HepG2 (cell line): ENCODE measurements around the gene NIN. TPM values are rescaled to one million over a fixed set of nuclear protein-coding genes. Genes with fewer than 3 reads are reported as not detected.

Source experiments
- ATAC-seq: fragments of 200-7000 bp; cut with Tn5 transposase; 3 replicates; pipeline ENCODE4 v1.9.1; 2020; ENCODE audit warnings: mild to moderate bottlenecking, moderate library complexity
- BruUV-seq: library from RNA; stranded (reverse); fragments of 400-500 nt; replicated peaks from 2 replicates; lab custom pipeline; 2021; lab: Mats Ljungman, UMichigan
- CTCF ChIA-PET: fragments of 300-600 bp; formaldehyde crosslinking; extraction: SDS; loops from one replicate; lab custom pipeline; 2021; ENCODE audit warnings: low total read pairs, inconsistent platforms, low intra/inter-chr PET ratio; lab: Yijun Ruan, JAX
- POLR2A ChIA-PET: fragments of 350-600 bp; sonication (Branson Sonifier 250); formaldehyde crosslinking; loops from one replicate; lab custom pipeline; 2020; ENCODE audit warnings: antibody characterized with exemption, inconsistent platforms; lab: Yijun Ruan, JAX
- DNase-seq: peaks from one replicate; pipeline ENCODE4 v3.0.0-alpha.2; 2015; ENCODE audit warnings: low spot score
- FAIRE-seq: peaks from 3 replicates; lab custom pipeline; 2011; peaks lifted over from hg19 to GRCh38; lab: Jason Lieb, UNC
- H2AFZ ChIP-seq: one replicate; pipeline ENCODE4 v1.6.1; 2011; ENCODE audit warnings: low read length, inconsistent platforms
- H3K27ac ChIP-seq: fragments of 300-600 bp; 3 replicates; pipeline ENCODE4 v1.8.0; 2011; ENCODE audit warnings: mixed run types, mild to moderate bottlenecking, mixed read lengths, low read length, inconsistent platforms; ENCODE audit not compliant: insufficient read depth; ENCODE audit errors: extremely low read length
- H3K27me3 ChIP-seq, 2 experiments: fragments of 200-600 bp in 1 of 2; 2 replicates in 1 of 2; 3 replicates in 1 of 2; pipeline versions ENCODE4 v1.6.0 to v1.8.0; 2011; ENCODE audit warnings: low read length in 2 of 2, mild to moderate bottlenecking in 2 of 2, moderate library complexity in 2 of 2, inconsistent platforms in 1 of 2; ENCODE audit not compliant: insufficient read depth in 2 of 2, control insufficient read depth in 1 of 2
- H3K36me3 ChIP-seq, 2 experiments: fragments of 200-600 bp in 1 of 2; replicated peaks in 1 of 2; 2 replicates in 1 of 2; 3 replicates in 1 of 2; pipeline versions ENCODE4 v1.5.1 to v1.8.0; 2011; ENCODE audit warnings: low read length in 2 of 2, inconsistent platforms in 1 of 2; ENCODE audit not compliant: insufficient read depth in 2 of 2, control insufficient read depth in 1 of 2
- H3K4me1 ChIP-seq: 2 replicates; pipeline ENCODE4 v1.5.1; 2012; ENCODE audit warnings: low read length, inconsistent platforms; ENCODE audit not compliant: insufficient read depth
- H3K4me2 ChIP-seq: 2 replicates; pipeline ENCODE4 v1.6.0; 2011; ENCODE audit warnings: low read depth, low read length, inconsistent platforms
- H3K4me3 ChIP-seq, 3 experiments: fragments of 200-600 bp in 1 of 3; sonication (generic), shearing (Covaris generic) in 1 of 3; replicated peaks in 1 of 3; 2 replicates each; pipeline ENCODE4 v1.5.1; 2011 to 2016; ENCODE audit warnings: low read length in 3 of 3, inconsistent platforms in 2 of 3, low read depth in 2 of 3, mild to moderate bottlenecking in 2 of 3, control low read depth in 1 of 3, mixed read lengths in 1 of 3; ENCODE audit not compliant: insufficient read depth in 1 of 3
- H3K79me2 ChIP-seq: one replicate; pipeline ENCODE4 v1.6.1; 2011; ENCODE audit warnings: low read length, inconsistent platforms; ENCODE audit not compliant: insufficient read depth
- H3K9ac ChIP-seq: 2 replicates; pipeline ENCODE4 v1.6.0; 2011; ENCODE audit warnings: mild to moderate bottlenecking, low read depth, low read length, inconsistent platforms; ENCODE audit not compliant: insufficient read depth
- H3K9me3 ChIP-seq: 2 replicates; pipeline ENCODE4 v1.5.1; 2012; ENCODE audit warnings: mild to moderate bottlenecking, low read length
- H4K20me1 ChIP-seq: 2 replicates; pipeline ENCODE4 v1.6.0; 2011; ENCODE audit warnings: inconsistent platforms, mild to moderate bottlenecking, low read length, moderate library complexity; ENCODE audit not compliant: insufficient read depth
- CHD2 ChIP-seq: IDR thresholded peaks from 2 replicates; pipeline ENCODE4 v1.6.1; 2011; ENCODE audit warnings: low read depth, low read length, improper control_type of control experiment
- GATA4 ChIP-seq: sonication (generic); IDR thresholded peaks from 2 replicates; pipeline ENCODE4 v1.6.1; 2016; ENCODE audit warnings: antibody characterized with exemption, low read depth, borderline replicate concordance
- GFI1 ChIP-seq: sonication (generic); formaldehyde crosslinking; IDR thresholded peaks from 2 replicates; pipeline ENCODE4 v1.5.0; 2020; ENCODE audit warnings: missing genetic modification reagents, mild to moderate bottlenecking, borderline replicate concordance
- PRPF4 ChIP-seq: fragments of 200-400 bp; formaldehyde crosslinking; IDR thresholded peaks from 2 replicates; pipeline ENCODE4 v1.6.1; 2016; ENCODE audit warnings: low read length, low read depth; ENCODE audit not compliant: poor library complexity, severe bottlenecking
- SP1 ChIP-seq, 2 experiments: fragments of 450-650 bp in 1 of 2; sonication (generic) in 1 of 2; formaldehyde crosslinking in 1 of 2; IDR thresholded peaks; 2 replicates each; pipeline versions ENCODE4 v1.4.0 to v1.6.1; 2016 to 2020; ENCODE audit warnings: missing genetic modification reagents in 1 of 2
- TRIM24 ChIP-seq: sonication (generic); formaldehyde crosslinking; IDR thresholded peaks from 2 replicates; pipeline ENCODE4 v1.8.0; 2022; ENCODE audit warnings: mild to moderate bottlenecking, missing genetic modification reagents
- ZBTB20 ChIP-seq: sonication (generic); formaldehyde crosslinking; IDR thresholded peaks from 2 replicates; pipeline ENCODE4 v1.8.1; 2023; ENCODE audit warnings: missing genetic modification reagents, low read depth, mild to moderate bottlenecking, borderline replicate concordance
- ZNF225 ChIP-seq: sonication (generic); formaldehyde crosslinking; IDR thresholded peaks from 2 replicates; pipeline ENCODE4 v1.4.0; 2020; ENCODE audit warnings: mild to moderate bottlenecking, missing genetic modification reagents
- ZNF570 ChIP-seq: sonication (generic); formaldehyde crosslinking; IDR thresholded peaks from 2 replicates; pipeline ENCODE4 v1.4.0; 2020; ENCODE audit warnings: mild to moderate bottlenecking, missing genetic modification reagents, borderline replicate concordance
- ZNF776 ChIP-seq: sonication (generic); formaldehyde crosslinking; IDR thresholded peaks from 2 replicates; pipeline ENCODE4 v1.4.0; 2020; ENCODE audit warnings: mild to moderate bottlenecking, missing genetic modification reagents
- WGBS: methylation state at CpG from one replicate; pipeline ENCODE4 v1.1.6; 2017; ENCODE audit warnings: low lambda C conversion rate; 5-methylcytosine and 5-hydroxymethylcytosine counted together
- in situ Hi-C: cut with HindIII; loops from 2 replicates; pipeline ENCODE4 v1.10.0; 2017; ENCODE audit warnings: low pct_unique_long_range_greater_than_20kb; ENCODE audit not compliant: extremely low pct_ligation_motif_present
- intact Hi-C: fragments of 100-400 bp; cut with micrococcal nuclease; formaldehyde crosslinking; loops from one replicate; pipeline ENCODE4 v1.10.0; 2022; ENCODE audit not compliant: unreplicated experiment
- polyA plus RNA-seq, 8 experiments: library from polyadenylated mRNA; depleted of rRNA in 3 of 8; stranded (reverse) in 7 of 8; unstranded in 1 of 8; fragments of >200 nt; fragmentation: Illumina TruSeq in 4 of 8; extraction: Trizol in 4 of 8; gene quantifications; 2 replicates each; pipeline versions ENCODE4 v1.2.1 to v1.2.3, GENCODE V29; 2011 to 2016; ENCODE audit warnings: low read depth in 4 of 8, missing spikeins in 1 of 8, mixed read lengths in 1 of 8; ENCODE audit not compliant: insufficient read depth in 1 of 8
- total RNA-seq, 5 experiments: library from RNA; depleted of rRNA; stranded (reverse); fragments of >200 nt; fragmentation: Illumina TruSeq; extraction: Trizol; gene quantifications; 2 replicates each; pipeline ENCODE4 v1.2.3, GENCODE V29; 2016; ENCODE audit warnings: low read depth in 1 of 5

The NIN gene
- total and polyA plus RNA-seq, 2 of the 13 experiments (the other 11 are each of a cell fraction or from before 2014, with no cell fraction given), result 2.8 to 9.7 TPM

DNA sequence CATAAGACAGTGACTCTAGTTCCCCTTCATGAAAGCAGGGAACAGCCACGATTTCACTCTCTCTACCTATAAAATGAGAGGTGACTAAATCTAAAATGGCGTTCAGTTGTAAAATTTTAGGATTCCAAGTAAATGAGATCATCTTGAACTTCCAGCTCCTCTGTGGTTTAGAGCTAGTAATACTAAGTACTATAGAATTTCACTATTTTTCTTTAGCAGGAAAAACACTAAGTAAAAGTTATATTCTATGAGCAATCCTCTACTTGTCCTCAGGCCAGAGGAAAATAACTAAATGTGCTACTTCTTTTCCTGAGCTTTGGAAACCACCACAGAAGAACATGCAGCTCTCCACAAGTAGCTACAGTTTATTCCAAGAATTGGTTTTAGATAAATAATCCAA lies 55.6 kb downstream of the NIN start:
- H3K79me2 ChIP-seq, result no peaks in the 10 kb centered on the region
- H3K27me3 ChIP-seq, result no peaks in the 10 kb centered on the region
- no peaks in the 10 kb centered on the region for H3K4me1 ChIP-seq
- ChIA-PET CTCF (no interaction called here), POLR2A (no interaction called here)
- WGBS, result 89% methylated on average over 2 of the region's 2 CpGs
- no peak for DNase-seq
- no peaks in the 10 kb centered on the region for H3K9me3 ChIP-seq
- intact Hi-C loops, result no loop called here
- in situ Hi-C loops, result loop anchor here (10.0 kb wide), 1 partner anchor 161 kb away; no protein-coding TSS in a partner anchor
- no peaks in the 10 kb centered on the region for H4K20me1 ChIP-seq
- H3K27ac ChIP-seq, result no peak overlapping the region
- no peak overlapping the region for H2AFZ ChIP-seq
- FAIRE-seq, result no peak
- no peak overlapping the region for H3K9ac ChIP-seq
- H3K36me3 ChIP-seq, result peaks cover 2 to 18% of the 10 kb centered on the region in 2 experiments; a peak in 2 of 5 replicates
- no TSS peak for BruUV-seq
- no peak overlapping the region for H3K4me2 ChIP-seq
- H3K4me3 ChIP-seq, result no peak overlapping the region
- no peak for TF ChIP-seq ZNF570 (CRISPR knock-in tag)
- no peak for TF ChIP-seq GATA4
- TF ChIP-seq PRPF4, result no peak
- no peak for TF ChIP-seq ZNF776 (CRISPR knock-in tag)
- TF ChIP-seq SP1 (IDR thresholded peaks at IDR 0.05), result no peak
- TF ChIP-seq SP1 (CRISPR knock-in tag; IDR thresholded peaks at IDR 0.05), result no peak
- TF ChIP-seq TRIM24, result no peak
- no peak for TF ChIP-seq GFI1 (CRISPR knock-in tag)
- no peak for TF ChIP-seq ZNF225 (CRISPR knock-in tag)
- TF ChIP-seq ZBTB20 (CRISPR knock-in tag), result no peak
- TF ChIP-seq CHD2, result no peak
- no peak for ATAC-seq
